ENCODE results near the gene UGT1A9. TPM values are rescaled to one million over a fixed set of nuclear protein-coding genes. Genes with fewer than 3 reads are reported as not detected.
"Not testable (repeated sequence)": the region's sequence is repeated elsewhere in the genome, so short reads cannot be mapped to it uniquely, and the experiment has no call there.

UGT1A9 gene
- total RNA-seq, result not detected in 2 replicates

GRCh38 chr2:233671290-233672161 is at the start of gene UGT1A9:
UGT1A9 (plus strand) TSS chr2:233671898; CDS start chr2:233671935, 37 bp downstream.
- Histone ChIP-seq H3K36me3 (ENCODE audit: control insufficient read depth, insufficient read depth, low read length) (no peaks in the 10 kb centered on the region), H3K27me3 (ENCODE audit: control insufficient read depth, insufficient read depth, low read length) (no peaks in the 10 kb centered on the region), H3K4me3 (ENCODE audit: low read depth, low read length) (no peak within 1 kb of the TSS)
- no peak for DNase-seq (ENCODE audit: low read depth)
- no peak for TF ChIP-seq CTCF (IDR thresholded peaks at IDR 0.05; ENCODE audit: insufficient read depth, low read length, poor library complexity, severe bottlenecking)

- no peak for DNase-seq (ENCODE audit: low read depth)
- no peaks in the 10 kb centered on the region for H3K36me3 ChIP-seq (ENCODE audit: control insufficient read depth, insufficient read depth, low read length)
- no peak for TF ChIP-seq CTCF (IDR thresholded peaks at IDR 0.05; ENCODE audit: insufficient read depth, low read length, poor library complexity, severe bottlenecking)
- no peak overlapping the region for H3K4me3 ChIP-seq (ENCODE audit: low read depth, low read length)
- no peaks in the 10 kb centered on the region for H3K27me3 ChIP-seq (ENCODE audit: control insufficient read depth, insufficient read depth, low read length)
Observed at GRCh38 chr2:233627331-233628025, 44.2 kb upstream of the UGT1A9 start.

- H3K4me3 ChIP-seq (ENCODE audit: low read depth, low read length); H3K36me3 ChIP-seq (ENCODE audit: control insufficient read depth, insufficient read depth, low read length); DNase-seq (ENCODE audit: low read depth); H3K27me3 ChIP-seq (ENCODE audit: control insufficient read depth, insufficient read depth, low read length): not testable (repeated sequence)
Observed at GRCh38 chr2:233636306-233636705, 35.4 kb upstream of the UGT1A9 start, which contains the start of gene UGT1A10. UGT1A10 (plus strand) TSS chr2:233636448; CDS start chr2:233636523, 75 bp downstream.

- Histone ChIP-seq H3K4me3 (ENCODE audit: low read depth, low read length) (no peak overlapping the region), H3K27me3 (ENCODE audit: control insufficient read depth, insufficient read depth, low read length) (no peaks in the 10 kb centered on the region), H3K36me3 (ENCODE audit: control insufficient read depth, insufficient read depth, low read length) (no peaks in the 10 kb centered on the region)
- no peak for TF ChIP-seq CTCF (IDR thresholded peaks at IDR 0.05; ENCODE audit: insufficient read depth, low read length, poor library complexity, severe bottlenecking)
- no peak for DNase-seq (ENCODE audit: low read depth)
Observed at GRCh38 chr2:233638836-233639235, 32.9 kb upstream of the UGT1A9 start.

- TF ChIP-seq CTCF (IDR thresholded peaks at IDR 0.05; ENCODE audit: insufficient read depth, low read length, poor library complexity, severe bottlenecking), result no peak
- Histone ChIP-seq H3K36me3 (ENCODE audit: control insufficient read depth, insufficient read depth, low read length) (no peaks in the 10 kb centered on the region), H3K27me3 (ENCODE audit: control insufficient read depth, insufficient read depth, low read length) (no peaks in the 10 kb centered on the region), H3K4me3 (ENCODE audit: low read depth, low read length) (no peak overlapping the region)
- DNase-seq (ENCODE audit: low read depth), result no peak
Observed at GRCh38 chr2:233639860-233640259, 31.8 kb upstream of the UGT1A9 start.

GRCh38 chr2:233643128-233643527 is 28.6 kb upstream of the UGT1A9 start:
- TF ChIP-seq CTCF (IDR thresholded peaks at IDR 0.05; ENCODE audit: insufficient read depth, low read length, poor library complexity, severe bottlenecking), result no peak
- no peak overlapping the region for H3K4me3 ChIP-seq (ENCODE audit: low read depth, low read length)
- DNase-seq (ENCODE audit: low read depth), result no peak
- H3K27me3 ChIP-seq (ENCODE audit: control insufficient read depth, insufficient read depth, low read length), result no peaks in the 10 kb centered on the region
- no peaks in the 10 kb centered on the region for H3K36me3 ChIP-seq (ENCODE audit: control insufficient read depth, insufficient read depth, low read length)

GRCh38 chr2:233646033-233646432 is 25.7 kb upstream of the UGT1A9 start:
- H3K4me3 ChIP-seq (ENCODE audit: low read depth, low read length); H3K36me3 ChIP-seq (ENCODE audit: control insufficient read depth, insufficient read depth, low read length); H3K27me3 ChIP-seq (ENCODE audit: control insufficient read depth, insufficient read depth, low read length); DNase-seq (ENCODE audit: low read depth): not testable (repeated sequence)

Measured in kidney epithelial cell (primary cell).